Measurements from ENCODE around the gene PPP1R14B. TPM values are rescaled to one million over a fixed set of nuclear protein-coding genes. Genes with fewer than 3 reads are reported as not detected.

Gene PPP1R14B
- total RNA-seq, 1 donor from 2014 or later, result 85.7 TPM

GRCh38 chr11:64268893-64269539 is 22.3 kb upstream of the PPP1R14B start:
- H3K4me1 ChIP-seq, result peaks cover 17 to 32% of the 10 kb centered on the region in 2 donors
- H3K9me3 ChIP-seq, result no peaks in the 10 kb centered on the region
- DNase-seq (ENCODE audit: low spot score in 2 of 2), result peak in 1 of 2 donors; percentile 87
- H3K27me3 ChIP-seq, result no peaks in the 10 kb centered on the region
- intact Hi-C loops (cut with DNase I), result loop anchor here (1.0 kb wide), 2 partner anchors 18 to 36 kb away; partner anchors contain the start of genes ESRRA and PLCB3
- peaks cover 20 to 32% of the 10 kb centered on the region in 2 donors for H3K36me3 ChIP-seq
- peak overlapping the region; percentile 90 to 98 for H3K27ac ChIP-seq
- peak overlapping the region; percentile 71 to 99 for H3K4me3 ChIP-seq
- no peak for TF ChIP-seq CTCF (IDR thresholded peaks at IDR 0.05)

DNA sequence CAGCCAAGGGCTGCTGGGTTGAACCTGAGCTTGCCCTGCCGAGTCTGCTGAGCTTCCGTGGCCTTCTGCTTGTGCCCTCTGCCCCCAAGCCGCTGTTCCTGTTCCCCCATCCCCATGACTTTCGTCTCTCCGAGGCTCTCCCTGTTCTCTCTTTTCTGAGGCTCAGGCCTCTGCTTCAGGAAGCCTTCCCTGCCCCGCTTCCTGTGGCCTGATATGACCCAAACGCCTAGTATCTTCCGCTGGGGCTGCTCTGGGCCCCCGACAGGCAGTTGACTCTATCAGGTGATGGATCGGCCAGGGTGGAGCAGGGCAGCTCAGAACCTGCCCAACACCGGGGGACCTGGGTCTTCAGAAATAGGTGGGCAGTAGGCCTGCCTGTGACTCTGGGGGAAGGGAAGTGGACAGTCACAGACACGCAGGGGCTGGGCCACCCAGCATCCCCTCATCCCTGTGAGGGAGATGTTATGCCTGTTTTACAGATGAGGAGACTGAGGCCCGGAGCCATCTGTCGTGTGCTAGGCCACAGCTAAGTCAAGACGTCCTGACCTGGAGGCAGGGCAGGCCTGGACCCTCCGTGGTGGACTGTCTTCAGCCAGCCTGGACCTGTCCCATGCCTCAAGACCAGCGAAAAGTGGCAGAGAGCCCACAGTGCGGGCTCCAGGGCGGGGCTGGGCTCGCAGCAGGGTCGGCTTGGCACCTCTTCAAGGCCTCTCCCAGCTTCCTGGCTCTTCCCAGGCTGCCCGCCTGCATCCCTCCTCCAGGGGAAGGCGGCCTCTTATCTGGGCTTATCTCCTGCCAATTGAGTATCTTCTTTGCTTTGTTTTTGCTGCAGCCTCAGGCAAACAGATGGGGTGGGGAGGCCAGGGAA is 21.5 kb upstream of the PPP1R14B start:
- no peak for DNase-seq (ENCODE audit: low spot score in 2 of 2)
- intact Hi-C loops (cut with DNase I), result no loop called here

DNA sequence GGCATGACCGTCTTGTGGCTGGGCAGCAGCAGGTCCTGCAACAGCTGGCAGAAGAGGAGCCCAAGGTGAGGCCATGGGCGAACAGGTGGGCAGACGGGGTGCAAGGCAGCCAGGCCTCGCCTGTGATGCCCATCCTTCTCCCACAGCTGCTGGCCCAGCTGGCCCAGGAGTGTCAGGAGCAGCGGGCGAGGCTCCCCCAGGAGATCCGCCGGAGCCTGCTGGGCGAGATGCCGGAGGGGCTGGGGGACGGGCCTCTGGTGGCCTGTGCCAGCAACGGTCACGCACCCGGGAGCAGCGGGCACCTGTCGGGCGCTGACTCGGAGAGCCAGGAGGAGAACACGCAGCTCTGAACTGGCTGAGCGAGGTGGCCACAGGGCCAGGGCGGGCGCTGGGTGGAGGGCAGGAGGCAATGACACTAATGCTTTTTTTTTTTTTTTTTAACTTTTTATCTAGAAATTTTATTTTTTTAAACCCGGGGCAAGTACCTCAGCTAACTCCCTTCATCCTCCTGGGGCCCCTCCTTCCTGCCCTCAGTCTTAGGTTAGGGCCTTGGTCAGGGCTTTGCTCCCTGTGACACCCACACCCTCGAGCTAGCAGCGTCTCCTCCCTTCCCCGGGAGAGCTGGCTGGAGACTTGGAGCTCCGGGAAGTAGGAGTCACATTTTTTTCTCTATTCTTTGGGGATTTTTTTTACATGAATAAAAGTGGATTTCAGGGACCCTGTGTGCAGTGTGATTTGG is 20.6 kb upstream of the PPP1R14B start:
- Histone ChIP-seq H3K9me3 (no peaks in the 10 kb centered on the region), H3K36me3 (peaks cover 37 to 49% of the 10 kb centered on the region in 2 donors), H3K27me3 (no peaks in the 10 kb centered on the region), H3K4me3 (no peak overlapping the region), H3K27ac (peak overlapping the region; percentile 90 to 98), H3K4me1 (peaks cover 17 to 32% of the 10 kb centered on the region in 2 donors)
- no peak for TF ChIP-seq CTCF (IDR thresholded peaks at IDR 0.05)
- DNase-seq (ENCODE audit: low spot score in 2 of 2), result no peak
- intact Hi-C loops (cut with DNase I), result no loop called here

More for the DNA sequence above, 21.5 kb upstream of the PPP1R14B start:
- H3K27me3 ChIP-seq, result no peaks in the 10 kb centered on the region
- no peaks in the 10 kb centered on the region for H3K9me3 ChIP-seq
- peak overlapping the region; percentile 71 to 99 for H3K4me3 ChIP-seq
- TF ChIP-seq CTCF (IDR thresholded peaks at IDR 0.05), result no peak
- peaks cover 17 to 32% of the 10 kb centered on the region in 2 donors for H3K4me1 ChIP-seq
- peak overlapping the region; percentile 90 to 98 for H3K27ac ChIP-seq
- peaks cover 28 to 40% of the 10 kb centered on the region in 2 donors for H3K36me3 ChIP-seq

GRCh38 chr11:64266339-64266738 is 19.6 kb upstream of the PPP1R14B start:
- Histone ChIP-seq H3K4me1 (peaks cover 11 to 23% of the 10 kb centered on the region in 2 donors), H3K36me3 (peaks cover 47 to 59% of the 10 kb centered on the region in 2 donors), H3K27me3 (no peaks in the 10 kb centered on the region), H3K27ac (no peak overlapping the region), H3K4me3 (no peak overlapping the region), H3K9me3 (no peaks in the 10 kb centered on the region)
- no peak for DNase-seq (ENCODE audit: low spot score in 2 of 2)
- no peak for TF ChIP-seq CTCF (IDR thresholded peaks at IDR 0.05)
- intact Hi-C loops (cut with DNase I), result no loop called here
